ENCODE results near the gene BTBD10.
"Not testable (repeated sequence)": the region's sequence is repeated elsewhere in the genome, so short reads cannot be mapped to it uniquely, and the experiment has no call there.

BTBD10 gene

DNA sequence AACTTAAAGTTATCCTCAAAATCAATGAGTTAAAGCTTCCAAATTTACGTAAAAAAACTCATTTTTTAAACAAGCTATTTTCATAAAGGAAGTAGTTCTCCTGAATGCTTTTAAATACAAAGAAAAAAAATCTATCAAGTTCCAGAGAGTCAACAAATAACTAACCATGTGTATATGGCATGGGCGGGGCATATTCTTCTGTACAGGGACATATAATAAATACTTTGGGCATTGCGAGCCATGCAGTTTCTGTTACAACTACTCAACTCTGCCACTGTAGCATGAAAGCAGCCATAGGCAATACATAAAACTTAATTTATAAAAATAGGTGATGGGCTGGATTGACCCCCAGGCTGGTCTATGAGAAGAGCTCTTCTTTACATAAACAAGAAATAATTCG lies 57.8 kb downstream of the BTBD10 start:
- no peak for TF ChIP-seq CTCF (IDR thresholded peaks at IDR 0.05; ENCODE audit: low read depth, low read length)
- no peak overlapping the region for H3K4me3 ChIP-seq (replicated peaks in 1 of 2; ENCODE audit: low read depth in 2 of 2, low read length in 2 of 2)
- no peak for DNase-seq (ENCODE audit: low read depth in 2 of 2)

DNA sequence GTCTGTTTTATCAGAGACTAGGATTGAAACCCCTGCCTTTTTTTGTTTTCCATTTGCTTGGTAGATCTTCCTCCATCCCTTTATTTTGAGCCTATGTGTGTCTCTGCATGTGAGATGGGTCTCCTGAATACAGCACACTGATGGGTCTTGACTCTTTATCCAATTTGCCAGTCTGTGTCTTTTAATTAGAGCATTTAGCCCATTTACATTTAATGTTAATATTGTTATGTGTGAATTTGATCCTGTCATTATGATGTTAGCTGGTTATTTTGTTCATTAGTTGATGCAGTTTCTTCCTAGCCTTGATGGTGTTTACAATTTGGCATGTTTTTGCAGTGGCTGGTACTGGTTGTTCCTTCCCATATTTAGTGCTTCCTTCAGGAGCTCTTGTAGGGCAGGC lies 64.7 kb downstream of the BTBD10 start:
- DNase-seq (ENCODE audit: low read depth in 2 of 2); H3K4me3 ChIP-seq (replicated peaks in 1 of 2; ENCODE audit: low read depth in 2 of 2, low read length in 2 of 2): not testable (repeated sequence)

DNA sequence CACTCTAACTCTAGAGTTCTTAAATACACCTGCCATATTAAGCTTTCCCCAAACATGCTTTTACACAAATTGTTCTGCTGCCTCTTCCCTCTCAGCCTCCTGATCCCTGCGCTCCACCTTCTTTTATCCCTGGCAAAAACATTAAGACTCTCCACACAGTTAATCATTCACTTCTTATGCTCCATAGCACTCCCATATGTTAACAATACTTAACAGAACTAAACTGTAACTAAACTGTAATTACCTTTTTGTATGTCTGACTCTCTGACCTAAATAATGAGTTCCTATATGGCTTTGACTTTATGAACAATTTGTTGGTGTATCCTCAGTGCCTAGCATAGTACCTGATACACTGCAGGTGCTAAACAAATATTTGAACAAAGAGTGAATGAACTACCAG lies 71.8 kb downstream of the BTBD10 start:
- no peak overlapping the region for H3K4me3 ChIP-seq (replicated peaks in 1 of 2; ENCODE audit: low read depth in 2 of 2, low read length in 2 of 2)
- no peak for TF ChIP-seq CTCF (IDR thresholded peaks at IDR 0.05; ENCODE audit: low read depth, low read length)
- DNase-seq (ENCODE audit: low read depth in 2 of 2), result no peak

- no peak overlapping the region for H3K4me3 ChIP-seq (replicated peaks in 1 of 2; ENCODE audit: low read depth in 2 of 2, low read length in 2 of 2)
- DNase-seq (ENCODE audit: low read depth in 2 of 2), result no peak
- TF ChIP-seq CTCF (IDR thresholded peaks at IDR 0.05; ENCODE audit: low read depth, low read length), result no peak
Measured at GRCh38 chr11:13388741-13389140, 74.3 kb downstream of the BTBD10 start.

- no peak overlapping the region for H3K4me3 ChIP-seq (replicated peaks in 1 of 2; ENCODE audit: low read depth in 2 of 2, low read length in 2 of 2)
- no peak for DNase-seq (ENCODE audit: low read depth in 2 of 2)
- TF ChIP-seq CTCF (IDR thresholded peaks at IDR 0.05; ENCODE audit: low read depth, low read length), result no peak
Measured at GRCh38 chr11:13386567-13386966, 76.5 kb downstream of the BTBD10 start.

- peak; percentile 68 for TF ChIP-seq CTCF (IDR thresholded peaks at IDR 0.05; ENCODE audit: low read depth, low read length)
- H3K4me3 ChIP-seq (replicated peaks in 1 of 2; ENCODE audit: low read depth in 2 of 2, low read length in 2 of 2), result no peak overlapping the region
- peak; percentile 64 to 73 for DNase-seq (ENCODE audit: low read depth in 2 of 2)
Measured at GRCh38 chr11:13384908-13385640, 77.9 kb downstream of the BTBD10 start.

DNA sequence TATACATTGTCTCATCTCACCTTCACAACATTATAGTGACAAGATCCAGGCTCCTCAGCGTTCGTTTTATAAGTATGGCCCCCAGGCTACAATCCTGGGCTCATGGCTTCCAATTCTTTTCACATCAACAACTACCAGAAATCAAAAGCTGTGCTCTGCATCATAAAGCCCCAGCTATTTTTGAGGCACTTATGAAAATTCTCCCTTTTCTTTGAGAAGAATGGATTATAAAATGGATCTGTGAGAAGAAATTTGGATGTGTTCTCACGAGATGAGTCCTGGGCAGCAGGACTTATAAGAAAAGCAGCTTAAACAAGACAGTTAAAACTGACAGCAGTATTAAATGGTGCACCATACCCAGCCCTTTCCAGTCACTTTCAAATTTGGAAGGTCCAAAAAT lies 80.3 kb downstream of the BTBD10 start:
- H3K4me3 ChIP-seq (replicated peaks in 1 of 2; ENCODE audit: low read depth in 2 of 2, low read length in 2 of 2), result no peak overlapping the region
- no peak for DNase-seq (ENCODE audit: low read depth in 2 of 2)
- no peak for TF ChIP-seq CTCF (IDR thresholded peaks at IDR 0.05; ENCODE audit: low read depth, low read length)
